ENCODE results near the gene OXGR1. TPM values are rescaled to one million over a fixed set of nuclear protein-coding genes. Genes with fewer than 3 reads are reported as not detected.

Gene OXGR1
- total and polyA plus RNA-seq, 2 of the 8 experiments (the other 6 are each of a cell fraction or from before 2014, with no cell fraction given), result 0.34 to 1.8 TPM

DNA sequence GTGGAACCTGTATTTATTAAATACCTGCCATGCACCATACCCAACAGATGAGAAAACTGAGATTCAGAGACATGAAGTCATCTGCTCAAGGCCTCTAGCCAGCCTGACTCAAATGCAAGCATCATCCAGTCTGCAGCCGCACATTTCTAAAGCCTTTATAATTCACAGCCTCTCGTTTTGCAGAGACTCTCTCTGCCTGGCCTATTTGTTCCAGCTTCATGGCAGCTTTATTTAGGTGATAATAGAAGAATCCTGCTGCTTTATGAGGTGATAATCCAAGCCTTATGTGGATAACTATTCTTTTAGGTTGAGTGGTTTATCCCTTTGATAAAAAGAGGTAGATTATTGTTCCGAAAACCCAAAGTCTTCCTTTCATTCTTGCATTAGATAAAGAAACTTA, 58.4 kb downstream of the OXGR1 start:
- H4K8ac ChIP-seq (ENCODE audit: extremely low read depth, insufficient read depth, low read length), result no peak overlapping the region
- no peak overlapping the region for H3K14ac ChIP-seq (ENCODE audit: insufficient read length)
- no peak overlapping the region for H2BK12ac ChIP-seq (ENCODE audit: low read depth, low read length)
- no peak overlapping the region for H2AK5ac ChIP-seq (ENCODE audit: low read depth, low read length)
- POLR2A ChIA-PET (ENCODE audit: partially characterized antibody), result no interaction called here
- no peaks in the 10 kb centered on the region for H3K4me1 ChIP-seq (replicated peaks in 1 of 4; ENCODE audit: control insufficient read depth in 3 of 4, insufficient read depth in 4 of 4, low read length in 3 of 4)
- H3K23ac ChIP-seq (ENCODE audit: insufficient read length), result no peak overlapping the region
- H2BK15ac ChIP-seq (ENCODE audit: low read length), result no peak overlapping the region
- CTCF ChIA-PET (ENCODE audit: partially characterized antibody), result interaction anchor here (1.5 kb wide), 1 partner anchor 118 kb away, joined by 4 read pairs; no protein-coding TSS in a partner anchor
- no peak overlapping the region for H2AFZ ChIP-seq (ENCODE audit: low read length)
- no peak overlapping the region for H4K91ac ChIP-seq (replicated peaks; ENCODE audit: insufficient read length, low read length)
- no peak overlapping the region for H3K56ac ChIP-seq (replicated peaks; ENCODE audit: insufficient read length, low read depth, low read length)
- no peak overlapping the region for H2BK120ac ChIP-seq (replicated peaks; ENCODE audit: low read depth, low read length)
- H3K9me3 ChIP-seq (ENCODE audit: insufficient read depth in 2 of 2, low read depth in 1 of 2, low read length in 1 of 2), result no peaks in the 10 kb centered on the region
- H3K4me3 ChIP-seq (ENCODE audit: extremely low read depth in 1 of 4, insufficient read depth in 2 of 4, low read depth in 3 of 4, low read length in 4 of 4), result no peak overlapping the region
- no peak overlapping the region for H3K4me2 ChIP-seq (ENCODE audit: insufficient read depth in 1 of 2, low read depth in 2 of 2, low read length in 2 of 2)
- H3K9ac ChIP-seq (replicated peaks in 1 of 4; ENCODE audit: extremely low read depth in 1 of 4, low read depth in 3 of 4, low read length in 3 of 4), result no peak overlapping the region
- no peaks in the 10 kb centered on the region for H3K36me3 ChIP-seq (ENCODE audit: control insufficient read depth in 2 of 4, insufficient read depth in 4 of 4, low read length in 3 of 4)
- no peaks in the 10 kb centered on the region for H3K79me1 ChIP-seq (ENCODE audit: low read depth, low read length)
- no peak for FAIRE-seq
- H4K5ac ChIP-seq (ENCODE audit: insufficient read length, low read depth, low read length), result no peak overlapping the region
- no peak overlapping the region for H3K18ac ChIP-seq (ENCODE audit: extremely low read depth, low read length)
- WGBS, 2 experiments (ENCODE audit: extremely low coverage in 1 of 2, insufficient coverage in 1 of 2, insufficient read length in 1 of 2, insufficient replicate concordance in 2 of 2, low coverage in 1 of 2, low lambda C conversion rate in 2 of 2, missing lambda C conversion rate in 1 of 2), result 92% methylated on average over 3 of the region's 3 CpGs; no CpG with 5 or more reads in 1 of the 2 experiments
- H3K79me2 ChIP-seq (ENCODE audit: control insufficient read depth in 1 of 2, insufficient read depth in 2 of 2, low read length in 2 of 2), result no peaks in the 10 kb centered on the region
- H3K4ac ChIP-seq (replicated peaks; ENCODE audit: insufficient read length, low read depth, low read length), result no peak overlapping the region
- TF ChIP-seq HDAC2 (IDR thresholded peaks at IDR 0.05; ENCODE audit: borderline replicate concordance in 1 of 2, low read depth in 2 of 2, low read length in 2 of 2) (no peak), CBX8 (IDR thresholded peaks at IDR 0.05; ENCODE audit: borderline replicate concordance, low read depth, low read length) (no peak), YY1 (IDR thresholded peaks at IDR 0.05; ENCODE audit: low read depth, low read length) (no peak), KDM5A (IDR thresholded peaks at IDR 0.05; ENCODE audit: low read length) (no peak), RNF2 (IDR thresholded peaks at IDR 0.05; ENCODE audit: borderline replicate concordance, low read depth, low read length, missing control alignments, poor library complexity, severe bottlenecking) (no peak), BCL11A (IDR thresholded peaks at IDR 0.05; ENCODE audit: low read depth in 2 of 2, low read length in 2 of 2) (no peak), MAFK (IDR thresholded peaks at IDR 0.05; ENCODE audit: low read depth, low read length) (no peak)
- H3K27ac ChIP-seq (ENCODE audit: low read depth, low read length), result no peak overlapping the region
- no peak overlapping the region for H2BK20ac ChIP-seq (ENCODE audit: low read length)
- no peak overlapping the region for H2BK5ac ChIP-seq (ENCODE audit: low read depth, low read length)
- no peaks in the 10 kb centered on the region for H3K23me2 ChIP-seq (ENCODE audit: low read depth, low read length)
- DNase-seq (ENCODE audit: low read depth in 1 of 2, low spot score in 2 of 2), result no peak
- no peaks in the 10 kb centered on the region for H3K27me3 ChIP-seq (replicated peaks in 1 of 4; ENCODE audit: control insufficient read depth in 3 of 4, extremely low read depth in 1 of 4, insufficient read depth in 3 of 4, low read length in 3 of 4)
- no peaks in the 10 kb centered on the region for H4K20me1 ChIP-seq (replicated peaks in 1 of 2; ENCODE audit: control insufficient read depth in 1 of 2, insufficient read depth in 2 of 2, low read length in 2 of 2)
